Stomach (tissue), 4 donors: ENCODE results near the gene LITAFD.

Experiments
- EP300 ChIP-seq: sonication (generic); formaldehyde crosslinking; IDR thresholded peaks from one replicate; pipeline ENCODE4 v1.6.1; 2017; ENCODE audit warnings: antibody characterized with exemption
- POLR2A ChIP-seq, 4 donors: fragments of 450-650 bp; IDR thresholded peaks; one replicate each; pipeline ENCODE4 v1.6.1; 2016; ENCODE audit warnings: antibody characterized with exemption in 4 of 4, control low read depth in 2 of 4, mild to moderate bottlenecking in 1 of 4, moderate library complexity in 1 of 4
- POLR2AphosphoS5 ChIP-seq, 3 donors: sonication (generic); formaldehyde crosslinking; IDR thresholded peaks; one replicate each; pipeline ENCODE4 v1.6.1; 2016; ENCODE audit warnings: antibody characterized with exemption in 3 of 3
- TF ChIP-seq, protein P1 (sequence below), 7 experiments: fragments of 450-650 bp in 4 of 7; fragments of 200-600 bp in 3 of 7; sonication (generic) in 3 of 7; IDR thresholded peaks; one replicate each; pipeline ENCODE4 v1.5.1; 2016 to 2019; ENCODE audit warnings: antibody characterized with exemption in 7 of 7, control low read depth in 2 of 7, mild to moderate bottlenecking in 1 of 7

DNA sequence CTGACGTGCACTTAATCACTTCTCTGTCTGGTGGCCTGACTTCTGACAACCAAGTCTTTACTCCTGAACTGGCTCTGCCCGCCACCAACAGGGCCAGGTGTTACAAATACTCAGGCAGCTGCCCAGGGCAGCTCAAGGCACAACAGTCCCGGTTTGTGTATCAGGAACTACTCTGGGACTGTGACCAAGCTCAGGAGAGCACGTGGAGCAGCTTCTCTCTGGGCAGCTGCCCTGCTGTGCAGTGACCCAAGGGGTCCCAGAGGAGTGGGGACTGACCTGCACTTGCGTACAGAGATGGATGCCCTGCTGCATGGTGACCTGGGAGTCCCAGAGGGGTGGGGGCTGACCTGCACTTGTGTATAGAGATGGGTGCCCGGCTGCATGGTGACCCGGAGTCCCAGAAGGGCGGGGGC, 21.9 kb downstream of the LITAFD start:
- TF ChIP-seq, protein P1, sequence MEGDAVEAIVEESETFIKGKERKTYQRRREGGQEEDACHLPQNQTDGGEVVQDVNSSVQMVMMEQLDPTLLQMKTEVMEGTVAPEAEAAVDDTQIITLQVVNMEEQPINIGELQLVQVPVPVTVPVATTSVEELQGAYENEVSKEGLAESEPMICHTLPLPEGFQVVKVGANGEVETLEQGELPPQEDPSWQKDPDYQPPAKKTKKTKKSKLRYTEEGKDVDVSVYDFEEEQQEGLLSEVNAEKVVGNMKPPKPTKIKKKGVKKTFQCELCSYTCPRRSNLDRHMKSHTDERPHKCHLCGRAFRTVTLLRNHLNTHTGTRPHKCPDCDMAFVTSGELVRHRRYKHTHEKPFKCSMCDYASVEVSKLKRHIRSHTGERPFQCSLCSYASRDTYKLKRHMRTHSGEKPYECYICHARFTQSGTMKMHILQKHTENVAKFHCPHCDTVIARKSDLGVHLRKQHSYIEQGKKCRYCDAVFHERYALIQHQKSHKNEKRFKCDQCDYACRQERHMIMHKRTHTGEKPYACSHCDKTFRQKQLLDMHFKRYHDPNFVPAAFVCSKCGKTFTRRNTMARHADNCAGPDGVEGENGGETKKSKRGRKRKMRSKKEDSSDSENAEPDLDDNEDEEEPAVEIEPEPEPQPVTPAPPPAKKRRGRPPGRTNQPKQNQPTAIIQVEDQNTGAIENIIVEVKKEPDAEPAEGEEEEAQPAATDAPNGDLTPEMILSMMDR (IDR thresholded peaks at IDR 0.05), result no peak
- TF ChIP-seq EP300 (no peak), POLR2A (IDR thresholded peaks at IDR 0.05) (no peak), POLR2AphosphoS5 (IDR thresholded peaks at IDR 0.05) (no peak)
